HepG2 (cell line): ENCODE measurements around the gene AMBRA1. TPM values are rescaled to one million over a fixed set of nuclear protein-coding genes. Genes with fewer than 3 reads are reported as not detected.
A peak's percentile ranks its signal among the peaks of the same experiment; 100 is the strongest.

ENCODE experiments used
- ARNTL ChIP-seq: sonication (generic); formaldehyde crosslinking; IDR thresholded peaks from 2 replicates; pipeline ENCODE4 v1.4.0; 2020; ENCODE audit warnings: mild to moderate bottlenecking, missing genetic modification reagents
- FLYWCH1 ChIP-seq: sonication (generic); formaldehyde crosslinking; IDR thresholded peaks from 2 replicates; pipeline ENCODE4 v1.8.1; 2023; ENCODE audit warnings: mild to moderate bottlenecking, missing genetic modification reagents
- GABPA ChIP-seq, 2 experiments: IDR thresholded peaks; 2 replicates each; pipeline ENCODE4 v1.6.1; 2011 to 2016; ENCODE audit warnings: low read depth in 2 of 2, low read length in 1 of 2, missing biosample characterization in 1 of 2, missing genetic modification characterization in 1 of 2
- HMGXB3 ChIP-seq: sonication (generic); formaldehyde crosslinking; IDR thresholded peaks from 2 replicates; pipeline ENCODE4 v1.4.0; 2020; ENCODE audit warnings: missing genetic modification reagents, borderline replicate concordance
- HNF1B ChIP-seq: sonication (generic); formaldehyde crosslinking; IDR thresholded peaks from 2 replicates; pipeline ENCODE4 v1.5.1; 2020; ENCODE audit warnings: mild to moderate bottlenecking, moderate library complexity, missing genetic modification reagents
- IRF1 ChIP-seq: sonication (generic); formaldehyde crosslinking; IDR thresholded peaks from 2 replicates; pipeline ENCODE4 v1.4.0; 2020; ENCODE audit warnings: low read depth, mild to moderate bottlenecking, missing genetic modification reagents
- KLF13 ChIP-seq: sonication (generic); formaldehyde crosslinking; IDR thresholded peaks from 2 replicates; pipeline ENCODE4 v1.4.0; 2020; ENCODE audit warnings: mild to moderate bottlenecking, missing genetic modification reagents
- MTA1 ChIP-seq: sonication (generic); formaldehyde crosslinking; IDR thresholded peaks from 2 replicates; pipeline ENCODE4 v1.4.0; 2020; ENCODE audit warnings: missing genetic modification reagents, mild to moderate bottlenecking, borderline replicate concordance
- NFE2L2 ChIP-seq: fragments of 150-350 bp; IDR thresholded peaks from 2 replicates; pipeline ENCODE4 v1.6.1; 2014; ENCODE audit warnings: low read length
- SMYD3 ChIP-seq: sonication (generic); formaldehyde crosslinking; IDR thresholded peaks from 2 replicates; pipeline ENCODE4 v1.8.1; 2023; ENCODE audit warnings: mild to moderate bottlenecking, missing genetic modification reagents
- SNAI1 ChIP-seq: sonication (generic); formaldehyde crosslinking; IDR thresholded peaks from 2 replicates; pipeline ENCODE4 v1.5.0; 2020; ENCODE audit warnings: mild to moderate bottlenecking, missing genetic modification reagents, borderline replicate concordance
- THAP7 ChIP-seq: sonication (generic); formaldehyde crosslinking; IDR thresholded peaks from 2 replicates; pipeline ENCODE4 v1.8.1; 2023; ENCODE audit warnings: mild to moderate bottlenecking, missing genetic modification reagents
- TOE1 ChIP-seq: sonication (generic); formaldehyde crosslinking; IDR thresholded peaks from 2 replicates; pipeline ENCODE4 v1.4.0; 2020; ENCODE audit warnings: mild to moderate bottlenecking, missing genetic modification reagents
- ZBTB49 ChIP-seq: sonication (generic); formaldehyde crosslinking; IDR thresholded peaks from 2 replicates; pipeline ENCODE4 v1.4.0; 2020; ENCODE audit warnings: missing genetic modification reagents, borderline replicate concordance
- ZKSCAN5 ChIP-seq: sonication (generic); formaldehyde crosslinking; IDR thresholded peaks from 2 replicates; pipeline ENCODE4 v1.5.1; 2020; ENCODE audit warnings: mild to moderate bottlenecking, missing genetic modification reagents
- ZNF441 ChIP-seq: sonication (generic); formaldehyde crosslinking; IDR thresholded peaks from 2 replicates; pipeline ENCODE4 v1.7.0; 2021; ENCODE audit warnings: missing genetic modification reagents, borderline replicate concordance
- ZNF549 ChIP-seq: sonication (generic); formaldehyde crosslinking; IDR thresholded peaks from 2 replicates; pipeline ENCODE4 v1.5.0; 2020; ENCODE audit warnings: missing genetic modification reagents
- ZSCAN12 ChIP-seq: sonication (generic); formaldehyde crosslinking; IDR thresholded peaks from 2 replicates; pipeline ENCODE4 v1.9.0; 2021; ENCODE audit warnings: mild to moderate bottlenecking, missing genetic modification reagents
- polyA plus RNA-seq, 8 experiments: library from polyadenylated mRNA; depleted of rRNA in 3 of 8; stranded (reverse) in 7 of 8; unstranded in 1 of 8; fragments of >200 nt; fragmentation: Illumina TruSeq in 4 of 8; extraction: Trizol in 4 of 8; gene quantifications; 2 replicates each; pipeline versions ENCODE4 v1.2.1 to v1.2.3, GENCODE V29; 2011 to 2016; ENCODE audit warnings: low read depth in 4 of 8, missing spikeins in 1 of 8, mixed read lengths in 1 of 8; ENCODE audit not compliant: insufficient read depth in 1 of 8
- total RNA-seq, 5 experiments: library from RNA; depleted of rRNA; stranded (reverse); fragments of >200 nt; fragmentation: Illumina TruSeq; extraction: Trizol; gene quantifications; 2 replicates each; pipeline ENCODE4 v1.2.3, GENCODE V29; 2016; ENCODE audit warnings: low read depth in 1 of 5

The AMBRA1 gene
- total and polyA plus RNA-seq, 2 of the 13 experiments (the other 11 are each of a cell fraction or from before 2014, with no cell fraction given): 15.7 to 26.0 TPM

- peak; percentile 96 for TF ChIP-seq HMGXB3 (CRISPR knock-in tag)
- peak; percentile 96 for TF ChIP-seq ZBTB49 (CRISPR knock-in tag)
- TF ChIP-seq TOE1: peak; percentile 91; the same call in 1 of the 2 replicates
- TF ChIP-seq HNF1B (CRISPR knock-in tag): peak; percentile 50; the same call in 1 of the 2 replicates
- no peak for TF ChIP-seq IRF1
- TF ChIP-seq THAP7 (CRISPR knock-in tag): peak; percentile 97
- no peak; the same call in 1 of the 2 replicates for TF ChIP-seq MTA1 (CRISPR knock-in tag)
- TF ChIP-seq ZNF549: peak; percentile 90
- TF ChIP-seq GABPA (IDR thresholded peaks at IDR 0.05; ENCODE audit: low read depth, low read length): no peak
- 0 out of 2 replicates have a peak, but pooled peaks have one; percentile 14 for TF ChIP-seq GABPA (CRISPR knock-in tag; IDR thresholded peaks at IDR 0.05; ENCODE audit: low read depth)
- peak; percentile 72; the same call in 1 of the 2 replicates for TF ChIP-seq SMYD3 (CRISPR knock-in tag)
- TF ChIP-seq FLYWCH1: peak; percentile 97
- TF ChIP-seq ZNF441 (CRISPR knock-in tag): peak; percentile 98
- TF ChIP-seq KLF13: 0 out of 2 replicates have a peak, but pooled peaks have one; percentile 60
- peak; percentile 98 for TF ChIP-seq SNAI1 (CRISPR knock-in tag)
- peak; percentile 99 for TF ChIP-seq ZSCAN12 (CRISPR knock-in tag)
- TF ChIP-seq ZKSCAN5 (CRISPR knock-in tag): 0 out of 2 replicates have a peak, but pooled peaks have one; percentile 56
- TF ChIP-seq NFE2L2: no peak
- peak; percentile 90 for TF ChIP-seq ARNTL (CRISPR knock-in tag)
Observed at GRCh38 chr11:46392421-46393230, 201.2 kb downstream of the AMBRA1 start (continued).
